ENCODE measurements around the gene SMDT1. TPM values are rescaled to one million over a fixed set of nuclear protein-coding genes. Genes with fewer than 3 reads are reported as not detected.

The SMDT1 gene
- polyA plus RNA-seq, 1 donor from 2014 or later = 42.8 TPM

- H3K27me3 ChIP-seq (ENCODE audit: insufficient read depth, low read depth, low read length) = no peaks in the 10 kb centered on the region
Observed at GRCh38 chr22:42067671-42068251, 11.7 kb upstream of the SMDT1 start.

GRCh38 chr22:42068291-42068690 lies 11.2 kb upstream of the SMDT1 start:
- Histone ChIP-seq H3K36me3 (ENCODE audit: insufficient read depth, low read length) (no peaks in the 10 kb centered on the region), H3K4me2 (ENCODE audit: low read length) (no peak overlapping the region), H3K9me3 (ENCODE audit: low read length) (no peaks in the 10 kb centered on the region), H3F3A (ENCODE audit: insufficient read depth, low read length, poor library complexity, severe bottlenecking) (no peaks in the 10 kb centered on the region), H3K9ac (ENCODE audit: low read length) (no peak overlapping the region), H3K27ac (ENCODE audit: low read length) (no peak overlapping the region), H3K9me2 (ENCODE audit: insufficient read depth, low read length) (no peaks in the 10 kb centered on the region), H4K20me1 (ENCODE audit: insufficient read depth) (no peaks in the 10 kb centered on the region), H2AFZ (ENCODE audit: low read depth, low read length) (no peak overlapping the region), H3K27me3 (ENCODE audit: insufficient read depth, low read depth, low read length) (no peaks in the 10 kb centered on the region), H3K4me3 (ENCODE audit: low read length) (no peak overlapping the region), H3K79me2 (replicated peaks; ENCODE audit: insufficient read depth, low read length) (no peaks in the 10 kb centered on the region)
- TF ChIP-seq MXI1 (conservative IDR thresholded peaks at IDR 0.05; ENCODE audit: poor library complexity, severe bottlenecking) = no peak
- no peak for TF ChIP-seq EZH2 (IDR thresholded peaks at IDR 0.05; ENCODE audit: borderline replicate concordance, insufficient read depth, low read length, poor library complexity, severe bottlenecking)
- no peak for TF ChIP-seq EP300 (conservative IDR thresholded peaks at IDR 0.05; ENCODE audit: poor library complexity, severe bottlenecking)
- no peak for TF ChIP-seq REST (IDR thresholded peaks at IDR 0.05; ENCODE audit: borderline replicate concordance)
- no peak for TF ChIP-seq POLR2AphosphoS5 (IDR thresholded peaks at IDR 0.05)
- TF ChIP-seq TAF1 (IDR thresholded peaks at IDR 0.05; ENCODE audit: low read depth) = no peak

More at GRCh38 chr22:42067671-42068251, 11.7 kb upstream of the SMDT1 start:
- H3F3A ChIP-seq (ENCODE audit: insufficient read depth, low read length, poor library complexity, severe bottlenecking) = no peaks in the 10 kb centered on the region
- no peak overlapping the region for H3K4me2 ChIP-seq (ENCODE audit: low read length)
- no peak overlapping the region for H3K4me3 ChIP-seq (ENCODE audit: low read length)
- no peaks in the 10 kb centered on the region for H3K79me2 ChIP-seq (replicated peaks; ENCODE audit: insufficient read depth, low read length)
- no peak overlapping the region for H2AFZ ChIP-seq (ENCODE audit: low read depth, low read length)
- H4K20me1 ChIP-seq (ENCODE audit: insufficient read depth) = no peaks in the 10 kb centered on the region
- H3K9me2 ChIP-seq (ENCODE audit: insufficient read depth, low read length) = no peaks in the 10 kb centered on the region
- H3K27ac ChIP-seq (ENCODE audit: low read length) = no peak overlapping the region
- no peak overlapping the region for H3K9ac ChIP-seq (ENCODE audit: low read length)
- no peaks in the 10 kb centered on the region for H3K36me3 ChIP-seq (ENCODE audit: insufficient read depth, low read length)
- no peaks in the 10 kb centered on the region for H3K9me3 ChIP-seq (ENCODE audit: low read length)
- TF ChIP-seq MXI1 (conservative IDR thresholded peaks at IDR 0.05; ENCODE audit: poor library complexity, severe bottlenecking) (no peak), REST (IDR thresholded peaks at IDR 0.05; ENCODE audit: borderline replicate concordance) (no peak), EP300 (conservative IDR thresholded peaks at IDR 0.05; ENCODE audit: poor library complexity, severe bottlenecking) (no peak), CTCF (IDR thresholded peaks at IDR 0.05; ENCODE audit: poor library complexity, severe bottlenecking) (no peak), TAF1 (IDR thresholded peaks at IDR 0.05; ENCODE audit: low read depth) (no peak), EZH2 (IDR thresholded peaks at IDR 0.05; ENCODE audit: borderline replicate concordance, insufficient read depth, low read length, poor library complexity, severe bottlenecking) (no peak), RAD21 (conservative IDR thresholded peaks at IDR 0.05) (no peak), SMC3 (conservative IDR thresholded peaks at IDR 0.05; ENCODE audit: poor library complexity) (no peak), POLR2AphosphoS5 (IDR thresholded peaks at IDR 0.05) (no peak)
